ENCODE results near the gene GFPT1. TPM values are rescaled to one million over a fixed set of nuclear protein-coding genes. Genes with fewer than 3 reads are reported as not detected.
"Not testable (repeated sequence)": the region's sequence is repeated elsewhere in the genome, so short reads cannot be mapped to it uniquely, and the experiment has no call there.

Gene GFPT1
- 10 to 100 TPM; 32.7 to 43.8 TPM for total RNA-seq

DNA sequence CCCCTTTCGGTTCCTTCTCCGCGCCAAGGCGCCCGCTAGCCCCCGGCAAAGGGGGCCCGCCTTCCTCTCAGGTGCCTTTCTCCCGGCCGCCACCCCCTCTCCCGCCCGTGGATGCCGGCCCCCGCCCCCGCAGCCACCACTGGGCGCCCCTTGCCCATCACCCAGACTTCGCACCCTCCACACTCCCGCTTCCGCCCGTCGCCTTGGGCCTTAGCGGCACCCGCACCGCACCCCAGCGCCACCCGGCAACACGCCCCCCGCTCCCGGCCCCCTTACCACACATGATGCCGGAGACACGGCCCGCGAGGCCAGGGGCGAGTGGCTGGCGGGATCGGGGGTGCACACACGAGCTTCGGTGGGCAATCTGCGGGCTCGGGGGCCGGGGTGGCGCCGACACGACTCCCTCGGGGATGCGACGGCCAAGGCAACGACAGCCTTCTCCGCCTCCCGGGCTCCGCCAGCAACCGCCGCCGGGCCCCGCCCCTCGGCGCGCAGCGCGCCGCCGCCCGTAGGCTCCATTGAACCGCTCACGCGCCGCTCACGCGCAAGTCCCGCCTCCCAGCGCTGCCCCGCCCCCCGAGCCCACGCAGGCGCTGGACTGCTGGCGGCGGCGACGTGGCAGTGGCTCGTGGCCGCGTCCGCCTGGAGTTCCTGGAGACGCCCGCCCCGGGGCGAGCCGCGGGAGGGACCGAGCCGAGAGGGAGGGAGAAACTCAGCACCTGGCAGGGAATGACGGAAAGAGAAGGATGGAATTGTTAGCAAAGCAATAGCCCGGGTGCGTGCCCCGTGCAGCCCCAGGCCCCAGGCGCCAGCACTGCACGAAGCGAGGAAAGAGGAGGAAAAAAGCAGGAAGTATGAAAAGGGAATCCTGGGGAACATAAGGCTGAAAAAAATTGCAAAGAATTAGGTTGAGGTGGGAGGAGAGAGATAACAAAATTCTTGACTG, at the start of gene GFPT1:
TSS of gene GFPT1 (minus strand) at position 439 of the 946 bp plus-strand sequence. CDS start at position 283, 156 bp downstream.
- peak; percentile 97 for ATAC-seq (replicated peaks)
- peak within 1 kb of the TSS; percentile 86 for H3K27ac Mint-ChIP-seq
- no peaks in the 10 kb centered on the region for H3K9me3 Mint-ChIP-seq
- peaks cover 6% of the 10 kb centered on the region for H3K36me3 Mint-ChIP-seq (ENCODE audit: low read depth)
- no peaks in the 10 kb centered on the region for H3K27me3 Mint-ChIP-seq
- peaks cover 15% of the 10 kb centered on the region for H3K4me1 Mint-ChIP-seq
- peak within 1 kb of the TSS; percentile 87 for H3K4me3 Mint-ChIP-seq

DNA sequence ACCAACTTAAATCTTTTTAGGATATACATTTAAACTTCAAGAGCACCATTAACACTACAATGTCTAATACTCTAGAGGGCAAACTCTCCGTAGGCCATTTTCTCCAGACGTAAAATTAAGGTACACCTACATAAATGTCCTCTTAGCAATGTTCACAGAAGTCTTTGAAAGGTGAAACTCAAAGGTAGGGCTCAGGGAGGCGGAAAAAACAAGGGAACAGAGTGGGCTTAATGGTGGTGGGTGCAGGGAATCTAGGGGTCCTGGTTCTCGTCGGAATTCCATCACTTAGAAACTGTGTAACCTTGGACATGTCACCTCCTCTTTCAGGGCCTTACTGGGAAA, 49.5 kb upstream of the GFPT1 start:
- ATAC-seq (replicated peaks) = peak; percentile 0
- peaks cover 18% of the 10 kb centered on the region for H3K4me1 Mint-ChIP-seq
- H3K4me3 Mint-ChIP-seq = peak overlapping the region; percentile 81
- H3K9me3 Mint-ChIP-seq = peaks cover 6% of the 10 kb centered on the region
- H3K36me3 Mint-ChIP-seq (ENCODE audit: low read depth) = no peaks in the 10 kb centered on the region
- no peaks in the 10 kb centered on the region for H3K27me3 Mint-ChIP-seq
- H3K27ac Mint-ChIP-seq = peak overlapping the region; percentile 91

DNA sequence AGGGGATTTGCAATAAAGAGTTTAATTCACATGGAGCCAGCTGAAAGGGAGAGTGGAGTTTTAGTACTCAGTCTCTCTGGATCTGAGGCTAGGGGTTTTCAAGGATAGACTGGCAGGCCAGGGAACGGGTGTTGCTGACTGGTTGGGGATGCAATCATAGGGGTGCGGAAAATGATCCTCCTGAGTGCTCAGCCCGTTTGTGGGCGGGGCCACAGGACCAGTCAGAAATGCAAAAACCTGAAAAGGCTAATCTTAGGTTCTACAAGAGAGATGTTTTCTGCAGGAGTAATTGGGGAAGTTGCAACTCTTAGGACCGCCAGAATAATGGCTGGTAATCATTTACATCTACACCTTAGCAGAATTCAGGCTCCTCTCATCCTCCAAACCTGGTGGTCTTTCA, 47.7 kb upstream of the GFPT1 start:
- peaks cover 17% of the 10 kb centered on the region for H3K36me3 Mint-ChIP-seq (ENCODE audit: low read depth)
- peak overlapping the region; percentile 23 for H3K27ac Mint-ChIP-seq
- ATAC-seq (replicated peaks) = no peak
- H3K4me3 Mint-ChIP-seq = no peak overlapping the region
- peaks cover 6% of the 10 kb centered on the region for H3K9me3 Mint-ChIP-seq
- peaks cover 18% of the 10 kb centered on the region for H3K4me1 Mint-ChIP-seq
- no peaks in the 10 kb centered on the region for H3K27me3 Mint-ChIP-seq

DNA sequence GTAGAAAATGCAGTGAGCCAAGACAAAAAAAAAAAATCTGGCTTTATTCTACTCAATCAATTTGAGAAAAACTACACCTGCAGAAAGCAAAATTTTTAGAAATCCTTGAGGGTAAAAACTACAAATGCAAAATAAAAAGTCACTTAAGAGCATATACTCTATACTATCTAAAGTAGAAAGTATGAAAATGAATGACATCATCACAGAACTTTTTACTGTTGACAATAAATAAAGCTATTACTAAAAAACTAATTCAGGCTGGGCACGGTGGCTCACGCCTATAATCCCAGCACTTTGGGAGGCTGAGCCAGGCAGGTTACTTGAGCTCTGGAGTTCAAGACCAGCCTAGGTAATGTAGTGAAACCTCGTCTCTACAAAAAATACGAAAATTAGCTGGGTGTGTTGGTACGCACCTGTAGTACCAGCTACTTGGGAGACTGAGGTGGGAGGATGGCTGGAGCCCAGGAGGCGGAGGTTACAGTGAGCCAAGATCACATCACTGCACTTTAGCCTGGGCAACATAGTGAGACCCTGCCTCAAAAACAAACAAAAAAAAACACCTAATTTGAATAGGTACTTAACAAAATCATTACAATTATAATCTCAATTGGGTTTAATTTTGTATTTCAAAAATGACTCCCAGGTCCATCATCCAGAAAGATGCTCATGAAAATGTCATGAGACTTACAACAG, 42.6 kb upstream of the GFPT1 start:
- Mint-ChIP-seq H3K27me3 (no peaks in the 10 kb centered on the region), H3K27ac (no peak overlapping the region), H3K9me3 (no peaks in the 10 kb centered on the region), H3K4me1 (peaks cover 2% of the 10 kb centered on the region), H3K36me3 (ENCODE audit: low read depth) (peaks cover 51% of the 10 kb centered on the region), H3K4me3 (no peak overlapping the region)
- no peak for ATAC-seq (replicated peaks)

DNA sequence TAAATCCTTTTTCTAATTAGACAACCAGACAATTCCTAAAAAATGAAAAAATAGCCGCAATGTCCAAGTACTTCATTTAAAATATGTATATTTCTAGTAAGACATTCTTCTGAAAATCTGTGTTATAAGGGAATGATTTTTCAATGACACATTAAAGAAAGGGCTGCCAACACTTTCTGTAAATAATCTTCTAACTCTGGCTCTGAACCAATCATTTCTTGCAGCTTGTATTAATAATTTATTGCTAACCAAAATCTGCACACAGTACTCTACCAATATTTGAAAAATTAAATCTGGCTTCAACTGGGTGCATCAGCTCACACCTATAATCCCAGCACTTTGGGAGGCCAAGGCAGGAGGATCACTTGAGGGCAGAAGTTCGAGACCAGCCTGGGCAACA, 42.0 kb upstream of the GFPT1 start:
- no peaks in the 10 kb centered on the region for H3K9me3 Mint-ChIP-seq
- peaks cover 51% of the 10 kb centered on the region for H3K36me3 Mint-ChIP-seq (ENCODE audit: low read depth)
- H3K4me1 Mint-ChIP-seq = no peaks in the 10 kb centered on the region
- ATAC-seq (replicated peaks) = no peak
- no peak overlapping the region for H3K4me3 Mint-ChIP-seq
- H3K27me3 Mint-ChIP-seq = no peaks in the 10 kb centered on the region
- H3K27ac Mint-ChIP-seq = peak overlapping the region; percentile 50

DNA sequence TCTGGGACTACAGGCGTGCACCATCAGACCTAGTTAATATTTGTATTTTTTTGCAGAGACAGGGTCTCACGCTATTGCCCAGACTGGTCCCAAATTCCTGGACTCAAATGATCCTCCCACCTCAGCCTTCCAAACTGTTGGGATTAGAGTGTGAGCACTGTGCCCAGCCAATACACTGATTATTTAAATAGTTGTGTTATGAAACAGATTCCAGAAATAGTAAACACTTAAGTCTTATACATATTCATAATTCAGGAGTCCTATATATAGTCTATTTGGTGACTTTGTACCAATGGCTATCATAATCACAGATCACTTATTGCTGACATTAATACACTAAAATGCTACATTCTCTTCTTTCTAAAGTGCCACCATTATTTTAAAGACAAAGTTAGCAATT, 37.4 kb upstream of the GFPT1 start:
- Mint-ChIP-seq H3K4me3 (no peak overlapping the region), H3K36me3 (ENCODE audit: low read depth) (peaks cover 64% of the 10 kb centered on the region), H3K9me3 (no peaks in the 10 kb centered on the region), H3K27me3 (no peaks in the 10 kb centered on the region), H3K4me1 (no peaks in the 10 kb centered on the region), H3K27ac (no peak overlapping the region)
- ATAC-seq (replicated peaks) = no peak

DNA sequence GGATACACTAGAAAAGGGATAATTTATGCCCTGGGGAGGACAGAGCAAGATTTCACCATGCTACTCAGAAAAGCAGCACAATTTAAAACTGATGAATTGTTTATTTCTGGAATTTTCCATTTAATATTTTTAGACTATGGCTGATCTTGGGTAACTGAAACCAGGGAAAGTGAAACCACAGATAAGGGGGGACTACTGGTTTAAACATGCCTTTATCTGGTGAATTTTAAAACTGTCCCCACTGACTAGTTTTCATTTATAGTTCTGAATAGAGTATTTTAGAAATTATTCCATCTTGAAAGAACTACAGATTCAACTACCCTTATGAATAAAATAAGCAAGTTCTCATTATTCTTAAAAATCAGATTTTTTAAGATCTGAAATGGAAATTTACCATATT, 35.2 kb upstream of the GFPT1 start:
- Mint-ChIP-seq H3K4me1 (no peaks in the 10 kb centered on the region), H3K27ac (peak overlapping the region; percentile 30), H3K27me3 (no peaks in the 10 kb centered on the region), H3K9me3 (no peaks in the 10 kb centered on the region), H3K4me3 (no peak overlapping the region), H3K36me3 (ENCODE audit: low read depth) (peaks cover 64% of the 10 kb centered on the region)
- no peak for ATAC-seq (replicated peaks)

DNA sequence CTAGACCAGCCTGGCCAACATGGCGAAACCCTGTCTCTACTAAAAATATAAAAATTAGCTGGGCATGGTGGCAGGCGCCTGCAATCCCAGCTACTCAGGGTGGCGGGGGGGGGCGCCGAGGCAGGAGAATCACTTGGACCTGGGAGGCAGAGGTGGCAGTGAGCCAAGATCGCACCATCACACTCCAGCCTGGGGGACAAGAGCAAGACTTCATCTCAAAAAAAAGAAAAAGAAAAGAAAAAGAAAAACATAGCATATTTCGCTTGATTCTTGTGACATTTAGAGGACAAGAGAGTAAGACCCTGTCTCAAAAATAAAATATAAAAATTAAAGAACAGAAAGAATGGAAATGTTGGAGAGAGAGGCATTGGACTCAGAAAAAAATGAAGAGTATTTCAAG, 32.1 kb upstream of the GFPT1 start:
- not testable (repeated sequence) for H3K4me3 Mint-ChIP-seq; H3K4me1 Mint-ChIP-seq; H3K27ac Mint-ChIP-seq; ATAC-seq (replicated peaks); H3K9me3 Mint-ChIP-seq; H3K27me3 Mint-ChIP-seq
- peaks cover 79% of the 10 kb centered on the region for H3K36me3 Mint-ChIP-seq (ENCODE audit: low read depth)

DNA sequence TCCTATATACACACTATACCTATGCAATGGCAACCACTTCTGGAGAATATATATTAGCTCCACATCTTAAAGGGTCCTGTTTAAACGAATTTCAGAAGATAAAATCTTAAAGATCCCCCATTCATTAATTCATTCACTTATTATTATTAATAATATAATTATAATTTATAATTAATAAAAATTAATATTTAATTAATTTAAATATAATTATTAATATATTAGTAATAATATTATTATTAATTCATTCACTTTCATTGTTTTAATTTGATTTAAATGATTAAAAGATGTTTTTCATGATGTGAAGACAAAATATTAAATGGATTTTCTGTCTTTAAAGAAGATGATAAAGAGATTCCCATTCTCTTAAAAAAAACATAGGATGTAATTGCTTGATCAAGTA, 29.1 kb upstream of the GFPT1 start:
- H3K4me3 Mint-ChIP-seq = no peak overlapping the region
- no peaks in the 10 kb centered on the region for H3K4me1 Mint-ChIP-seq
- no peaks in the 10 kb centered on the region for H3K27me3 Mint-ChIP-seq
- peaks cover 73% of the 10 kb centered on the region for H3K36me3 Mint-ChIP-seq (ENCODE audit: low read depth)
- ATAC-seq (replicated peaks) = no peak
- H3K27ac Mint-ChIP-seq = no peak overlapping the region
- H3K9me3 Mint-ChIP-seq = no peaks in the 10 kb centered on the region

DNA sequence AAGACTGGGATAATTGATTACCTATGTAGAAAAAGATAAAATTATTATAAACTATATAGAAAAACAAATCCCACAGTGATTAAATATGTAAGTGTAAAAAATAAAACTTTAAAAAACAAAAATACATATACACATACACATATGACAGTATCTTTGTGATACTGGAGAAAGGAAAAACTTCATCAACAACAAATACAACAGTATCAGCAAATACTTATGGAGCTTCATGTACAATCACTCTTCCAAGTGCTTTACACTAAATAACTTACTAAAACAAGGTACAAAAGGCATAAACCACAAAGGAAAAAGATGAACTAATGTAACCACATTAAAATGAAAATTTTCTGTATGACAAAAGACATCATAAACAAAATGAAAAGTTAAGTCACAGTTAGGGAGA, 24.1 kb upstream of the GFPT1 start:
- H3K9me3 Mint-ChIP-seq = no peaks in the 10 kb centered on the region

DNA sequence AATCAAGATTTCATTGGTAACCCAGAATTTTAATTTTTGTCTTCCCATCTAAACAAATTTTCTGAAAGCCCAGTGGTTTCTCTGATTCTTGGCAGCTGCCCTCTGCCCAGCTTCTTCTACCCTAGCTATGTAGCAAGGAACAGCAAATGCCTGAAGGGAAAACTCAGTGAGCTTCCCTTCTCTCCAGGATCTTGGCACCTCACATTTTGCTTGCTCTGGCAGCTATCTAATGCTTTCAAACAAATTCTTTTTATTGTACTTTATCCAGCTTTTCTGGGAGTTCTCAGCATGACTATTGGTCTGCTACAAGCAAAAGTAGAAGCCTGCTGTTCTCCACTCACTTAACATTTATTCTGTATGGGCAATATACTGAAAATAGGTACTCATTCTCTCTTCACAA, 18.3 kb upstream of the GFPT1 start:
- Mint-ChIP-seq H3K36me3 (ENCODE audit: low read depth) (peaks cover 78% of the 10 kb centered on the region), H3K4me1 (no peaks in the 10 kb centered on the region), H3K4me3 (no peak overlapping the region), H3K27ac (no peak overlapping the region), H3K9me3 (no peaks in the 10 kb centered on the region), H3K27me3 (no peaks in the 10 kb centered on the region)
- ATAC-seq (replicated peaks) = no peak

More for the DNA sequence above, 24.1 kb upstream of the GFPT1 start:
- H3K4me3 Mint-ChIP-seq = no peak overlapping the region
- no peaks in the 10 kb centered on the region for H3K4me1 Mint-ChIP-seq
- ATAC-seq (replicated peaks) = no peak
- H3K36me3 Mint-ChIP-seq (ENCODE audit: low read depth) = peaks cover 62% of the 10 kb centered on the region
- H3K27ac Mint-ChIP-seq = no peak overlapping the region
- H3K27me3 Mint-ChIP-seq = no peaks in the 10 kb centered on the region

DNA sequence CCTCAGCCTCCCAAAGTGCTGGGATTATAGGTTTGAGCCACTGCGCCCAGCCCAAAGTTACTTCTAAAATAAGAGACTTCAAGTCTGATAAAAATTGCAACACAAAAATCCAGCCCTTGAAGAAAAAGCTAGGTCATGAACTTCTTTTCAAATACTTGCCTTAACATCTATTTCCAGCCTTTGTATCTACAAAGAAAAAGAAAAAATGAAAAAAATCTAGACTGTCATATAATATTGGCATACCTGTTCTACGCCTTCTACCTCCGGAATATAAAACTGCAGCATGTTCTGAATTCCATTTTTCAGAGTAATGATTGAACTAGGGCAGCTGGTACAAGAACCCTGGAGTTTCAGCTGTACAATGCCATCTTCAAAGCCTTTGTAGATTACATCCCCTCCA, 13.1 kb upstream of the GFPT1 start:
- no peak overlapping the region for H3K4me3 Mint-ChIP-seq
- no peaks in the 10 kb centered on the region for H3K9me3 Mint-ChIP-seq
- ATAC-seq (replicated peaks) = no peak

DNA sequence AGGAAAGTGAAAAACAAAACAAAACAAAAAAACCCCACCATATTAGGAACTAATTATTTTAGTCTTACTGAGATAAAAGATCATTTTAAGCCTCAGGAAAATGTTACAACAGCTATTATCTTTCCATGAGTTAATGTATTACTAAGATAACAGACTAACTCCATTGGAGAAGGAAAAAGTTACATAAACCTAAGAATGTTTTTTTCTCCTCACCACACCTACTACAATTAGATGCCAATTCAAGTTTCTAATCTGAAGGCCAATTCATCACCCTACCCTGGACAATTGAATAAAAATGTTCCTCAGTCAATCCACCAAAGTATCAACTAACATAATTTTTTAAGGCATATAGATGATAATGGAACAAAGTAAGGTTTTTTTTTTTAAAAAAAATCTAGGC, 10.2 kb upstream of the GFPT1 start:
- Mint-ChIP-seq H3K4me1 (no peaks in the 10 kb centered on the region), H3K27ac (no peak overlapping the region), H3K27me3 (no peaks in the 10 kb centered on the region), H3K36me3 (ENCODE audit: low read depth) (peaks cover 69% of the 10 kb centered on the region), H3K9me3 (no peaks in the 10 kb centered on the region), H3K4me3 (no peak overlapping the region)
- no peak for ATAC-seq (replicated peaks)

More for the DNA sequence above, 13.1 kb upstream of the GFPT1 start:
- Mint-ChIP-seq H3K36me3 (ENCODE audit: low read depth) (peaks cover 83% of the 10 kb centered on the region), H3K4me1 (no peaks in the 10 kb centered on the region), H3K27me3 (no peaks in the 10 kb centered on the region), H3K27ac (no peak overlapping the region)

DNA sequence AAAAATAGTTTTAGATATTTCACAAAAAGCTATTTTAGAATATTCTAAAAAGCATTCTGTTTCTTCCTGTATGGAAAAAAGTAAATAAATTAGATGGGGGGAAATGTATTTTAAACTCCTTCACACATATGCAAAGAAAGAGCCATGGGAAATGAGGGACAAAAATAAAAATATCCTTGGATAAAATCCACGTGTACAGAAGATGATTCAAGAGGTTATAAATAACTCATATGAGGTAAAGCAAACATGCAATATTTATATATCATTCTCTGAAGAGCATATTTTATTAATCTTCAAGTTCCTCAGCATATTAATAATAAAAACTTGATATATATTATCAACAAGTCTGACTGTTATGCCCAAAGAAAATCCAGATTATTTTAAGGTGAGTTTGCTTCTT, 8.8 kb upstream of the GFPT1 start:
- Mint-ChIP-seq H3K36me3 (ENCODE audit: low read depth) (peaks cover 56% of the 10 kb centered on the region), H3K4me1 (no peaks in the 10 kb centered on the region), H3K27ac (no peak overlapping the region), H3K27me3 (no peaks in the 10 kb centered on the region), H3K4me3 (no peak overlapping the region), H3K9me3 (no peaks in the 10 kb centered on the region)
- no peak for ATAC-seq (replicated peaks)

DNA sequence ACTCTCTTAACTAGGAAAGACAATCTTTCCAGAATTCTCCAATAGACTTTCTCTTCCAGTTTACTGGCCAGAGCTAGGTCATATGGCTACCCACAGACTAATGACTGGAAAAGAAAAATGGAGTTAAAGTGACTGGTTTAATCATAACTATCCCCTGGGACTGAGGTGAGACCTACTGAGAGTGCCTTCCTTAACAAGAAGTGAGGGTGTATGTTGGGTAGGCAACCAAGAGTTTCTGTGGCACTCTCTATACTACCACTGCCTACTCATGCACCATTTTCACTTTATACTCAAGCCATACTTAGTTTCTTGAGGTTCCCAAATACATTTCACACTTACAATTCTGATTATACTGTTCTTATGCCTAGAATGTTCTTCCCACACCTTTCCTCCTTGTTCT, 6.9 kb upstream of the GFPT1 start:
- no peak overlapping the region for H3K4me3 Mint-ChIP-seq
- peaks cover 37% of the 10 kb centered on the region for H3K36me3 Mint-ChIP-seq (ENCODE audit: low read depth)
- H3K9me3 Mint-ChIP-seq = no peaks in the 10 kb centered on the region
- H3K27ac Mint-ChIP-seq = peak overlapping the region; percentile 8
- no peaks in the 10 kb centered on the region for H3K27me3 Mint-ChIP-seq
- no peaks in the 10 kb centered on the region for H3K4me1 Mint-ChIP-seq
- ATAC-seq (replicated peaks) = peak; percentile 74

Data from activated T-helper 17 cell treated with anti-CD3 and anti-CD28 coated beads, Interleukin-2, amount 50 U/mL, for 72 hours (primary cell).